Fibroblast of pulmonary artery (primary cell): ENCODE results near the gene SV2C.

ENCODE experiments used
- DNase-seq: peaks from one replicate; pipeline ENCODE4 v3.0.0-alpha.2; 2010; ENCODE audit warnings: low read depth
- H3K4me3 ChIP-seq: replicated peaks from 2 replicates; pipeline ENCODE4 v1.5.1; 2011; ENCODE audit warnings: low read depth, mild to moderate bottlenecking, control low read depth, low read length, moderate library complexity
- TF ChIP-seq, protein P1 (sequence below): IDR thresholded peaks from 2 replicates; pipeline ENCODE4 v1.5.1; 2011; ENCODE audit warnings: mild to moderate bottlenecking, control low read depth, low read length, inconsistent platforms; ENCODE audit errors: missing control alignments

Gene SV2C

DNA sequence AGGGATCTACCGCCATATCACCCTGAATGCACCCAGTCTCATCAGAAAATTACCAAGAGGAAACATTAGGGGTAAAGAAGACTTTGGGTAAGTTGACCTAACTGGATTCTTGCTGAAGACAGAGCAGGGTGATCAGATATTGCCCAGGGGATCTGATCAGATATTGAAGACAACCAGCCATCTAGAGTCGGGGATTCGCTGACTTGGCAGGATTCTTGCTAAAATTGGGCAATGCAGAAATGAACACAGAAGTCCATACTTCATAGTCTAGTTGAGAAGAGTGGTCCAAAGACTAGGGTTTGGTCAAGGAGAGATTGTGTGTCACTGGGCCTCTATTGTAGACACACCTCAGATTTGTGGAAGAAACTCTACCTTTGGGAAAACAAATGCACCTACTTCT, 107.2 kb downstream of the SV2C start:
- no peak overlapping the region for H3K4me3 ChIP-seq
- TF ChIP-seq, protein P1, sequence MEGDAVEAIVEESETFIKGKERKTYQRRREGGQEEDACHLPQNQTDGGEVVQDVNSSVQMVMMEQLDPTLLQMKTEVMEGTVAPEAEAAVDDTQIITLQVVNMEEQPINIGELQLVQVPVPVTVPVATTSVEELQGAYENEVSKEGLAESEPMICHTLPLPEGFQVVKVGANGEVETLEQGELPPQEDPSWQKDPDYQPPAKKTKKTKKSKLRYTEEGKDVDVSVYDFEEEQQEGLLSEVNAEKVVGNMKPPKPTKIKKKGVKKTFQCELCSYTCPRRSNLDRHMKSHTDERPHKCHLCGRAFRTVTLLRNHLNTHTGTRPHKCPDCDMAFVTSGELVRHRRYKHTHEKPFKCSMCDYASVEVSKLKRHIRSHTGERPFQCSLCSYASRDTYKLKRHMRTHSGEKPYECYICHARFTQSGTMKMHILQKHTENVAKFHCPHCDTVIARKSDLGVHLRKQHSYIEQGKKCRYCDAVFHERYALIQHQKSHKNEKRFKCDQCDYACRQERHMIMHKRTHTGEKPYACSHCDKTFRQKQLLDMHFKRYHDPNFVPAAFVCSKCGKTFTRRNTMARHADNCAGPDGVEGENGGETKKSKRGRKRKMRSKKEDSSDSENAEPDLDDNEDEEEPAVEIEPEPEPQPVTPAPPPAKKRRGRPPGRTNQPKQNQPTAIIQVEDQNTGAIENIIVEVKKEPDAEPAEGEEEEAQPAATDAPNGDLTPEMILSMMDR = no peak
- DNase-seq = no peak

- no peak for DNase-seq
- H3K4me3 ChIP-seq = no peak overlapping the region
- TF ChIP-seq, protein P1 = no peak
Observed at GRCh38 chr5:76192837-76193236, 109.7 kb downstream of the SV2C start.

DNA sequence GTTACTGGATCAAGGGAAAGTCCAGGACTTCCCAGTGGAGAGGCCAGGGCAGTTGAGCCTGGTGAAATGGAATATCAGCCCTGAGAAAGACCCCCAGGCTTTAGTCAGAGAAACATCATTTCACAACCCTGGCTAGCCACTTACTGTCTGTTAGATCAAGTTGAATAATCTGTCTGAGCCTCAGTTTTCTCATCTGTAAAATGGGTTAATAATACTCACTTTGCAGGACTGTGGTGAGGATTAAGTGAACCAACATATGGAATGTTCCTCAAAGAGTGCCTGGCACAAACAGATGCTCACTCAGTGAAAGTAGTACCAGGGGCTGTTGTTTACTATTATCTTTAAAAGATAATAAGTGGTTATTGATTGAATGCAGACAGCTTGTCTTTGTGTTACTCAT, 110.5 kb downstream of the SV2C start:
- no peak overlapping the region for H3K4me3 ChIP-seq
- TF ChIP-seq, protein P1 = no peak
- no peak for DNase-seq

DNA sequence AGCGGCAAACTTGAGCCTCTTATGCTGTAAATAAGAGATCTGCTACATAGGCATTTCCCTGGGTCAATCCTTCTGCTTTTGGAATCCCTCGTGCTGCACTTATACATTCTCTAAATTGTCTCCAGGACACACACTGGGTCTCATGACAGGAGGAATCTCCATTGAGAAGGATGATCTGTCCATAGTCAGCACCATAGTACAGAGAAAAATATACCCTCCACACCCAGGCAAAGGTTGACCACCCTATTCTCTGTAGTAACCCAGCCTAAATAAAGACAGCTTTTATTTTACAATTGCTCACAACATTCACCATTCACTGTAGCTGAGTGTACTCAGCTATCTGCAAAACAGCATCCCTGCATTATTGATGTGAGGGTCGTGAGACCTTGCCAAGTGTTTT, 111.2 kb downstream of the SV2C start:
- no peak for DNase-seq
- TF ChIP-seq, protein P1 = no peak
- no peak overlapping the region for H3K4me3 ChIP-seq

GRCh38 chr5:76196457-76196856, 113.3 kb downstream of the SV2C start:
- TF ChIP-seq, protein P1 = no peak
- no peak overlapping the region for H3K4me3 ChIP-seq
- DNase-seq = no peak

DNA sequence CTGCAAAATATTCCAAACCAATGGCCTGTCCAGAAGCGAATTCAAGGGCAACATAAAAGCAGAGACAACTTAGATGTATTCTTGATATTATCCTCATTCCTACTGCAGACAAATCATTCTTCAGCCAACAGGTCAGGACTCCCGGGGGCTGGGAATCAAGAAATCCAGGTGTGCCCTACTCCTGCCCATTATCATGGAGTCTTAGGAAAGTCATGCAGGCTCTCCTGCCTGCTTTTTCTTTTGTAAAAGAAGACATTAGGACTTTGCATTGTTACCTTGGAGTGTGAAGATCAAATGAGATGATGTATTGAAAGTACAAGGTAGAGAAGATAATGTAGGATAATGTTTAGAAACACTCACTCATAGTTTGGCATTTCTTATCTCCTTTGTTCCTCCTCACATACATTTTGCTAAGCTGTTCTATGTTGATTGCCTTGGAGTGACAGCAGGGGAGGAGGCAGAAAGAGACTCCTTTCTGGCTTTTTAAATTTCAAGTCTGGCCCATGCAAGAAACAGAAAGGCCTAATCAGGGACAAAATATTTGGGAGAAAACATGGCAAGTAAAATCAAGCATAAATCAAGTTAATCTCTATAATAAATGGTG, 113.8 kb downstream of the SV2C start:
- TF ChIP-seq, protein P1 = no peak
- H3K4me3 ChIP-seq = no peak overlapping the region
- no peak for DNase-seq

DNA sequence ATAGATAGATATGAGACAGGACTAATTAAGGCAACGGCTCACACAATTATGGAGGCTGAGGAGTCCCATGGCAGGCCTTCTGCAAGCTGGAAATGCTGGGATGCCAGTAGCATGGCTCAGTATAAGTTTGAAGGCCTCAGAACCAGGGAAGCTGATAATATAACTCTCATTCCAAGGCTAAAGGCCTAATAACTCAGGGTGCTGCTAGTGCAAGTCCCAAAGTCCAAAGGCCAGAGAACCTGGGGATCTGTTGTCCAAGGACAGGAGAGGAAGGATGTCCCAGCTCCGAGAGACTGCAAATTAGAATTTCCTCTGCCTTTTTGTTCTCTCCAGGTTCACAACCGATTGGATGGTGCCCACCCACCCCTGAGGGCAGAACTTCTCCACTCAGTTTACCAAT, 114.5 kb downstream of the SV2C start:
- no peak overlapping the region for H3K4me3 ChIP-seq
- TF ChIP-seq, protein P1 = no peak
- no peak for DNase-seq
